ENCODE data around the gene TBXA2R.
"Not testable (repeated sequence)": the region's sequence is repeated elsewhere in the genome, so short reads cannot be mapped to it uniquely, and the experiment has no call there.

Gene TBXA2R

DNA sequence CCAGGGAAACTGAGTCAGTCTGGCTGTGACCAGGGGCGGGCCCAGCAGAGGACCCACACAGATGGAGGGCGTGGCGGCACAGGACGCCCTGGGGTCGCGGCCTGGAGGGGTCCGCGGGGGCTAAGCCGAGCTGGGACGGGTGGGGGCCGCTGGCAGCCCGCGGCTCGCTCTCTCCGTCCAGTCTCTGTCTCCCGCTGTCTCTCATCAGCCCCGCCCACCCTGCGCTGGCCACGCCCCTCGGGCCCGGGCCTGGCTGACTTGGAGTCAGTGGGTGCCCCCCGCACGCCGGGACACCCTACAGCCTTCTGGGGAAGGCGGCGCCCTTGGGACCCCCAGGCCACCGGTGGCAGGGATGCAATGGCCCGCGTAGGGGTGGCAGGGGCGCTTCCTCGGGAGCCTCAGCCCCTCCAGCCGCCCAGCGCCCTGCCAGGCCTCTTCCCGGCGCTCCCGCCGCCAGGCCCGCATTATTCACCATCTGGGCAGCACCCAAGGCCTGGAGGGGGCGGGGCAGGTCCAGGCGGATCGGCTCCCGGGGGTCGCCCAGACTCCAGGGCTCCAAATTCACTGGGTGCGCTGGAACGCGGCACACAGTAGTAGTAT, at the start of gene TBXA2R:
TSS of gene TBXA2R (minus strand) at position 186 of the 600 bp plus-strand sequence. CDS start 6,241 bp downstream, outside the sequence.
- peak; percentile 58 for DNase-seq

DNA sequence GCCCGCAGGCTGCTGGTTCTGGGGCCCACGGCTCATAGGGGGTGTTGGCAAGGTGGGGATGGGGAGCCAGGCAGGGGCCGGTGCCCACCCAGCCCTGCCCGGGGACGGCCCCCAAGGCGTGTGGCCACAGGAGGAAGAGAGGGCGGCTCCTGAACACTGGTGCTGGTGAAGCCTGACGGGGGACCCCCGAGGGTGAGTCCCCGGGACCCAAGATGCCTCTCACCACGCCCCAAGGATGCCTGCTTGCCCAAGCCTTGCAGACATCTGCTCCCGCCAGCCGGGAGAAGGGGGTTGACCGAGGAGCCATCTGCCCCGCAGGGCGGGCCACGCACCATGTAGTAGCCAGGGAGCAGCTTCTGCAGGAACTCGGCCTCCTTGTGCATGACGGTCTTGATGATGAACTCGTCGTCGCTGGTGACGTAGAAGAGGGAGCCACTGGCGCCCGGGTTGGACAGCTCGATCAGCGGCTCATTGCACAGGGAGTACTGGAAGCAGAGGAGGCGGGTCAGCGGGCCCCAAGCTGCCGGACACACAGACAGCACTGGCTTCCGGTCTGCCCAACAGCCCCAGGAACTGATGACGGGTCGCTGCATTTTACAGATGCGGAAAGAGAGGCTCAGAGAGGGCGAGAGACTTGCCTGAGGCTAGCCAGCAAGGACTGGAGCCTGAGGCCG, 49.5 kb upstream of the TBXA2R start:
- DNase-seq, result no peak

DNA sequence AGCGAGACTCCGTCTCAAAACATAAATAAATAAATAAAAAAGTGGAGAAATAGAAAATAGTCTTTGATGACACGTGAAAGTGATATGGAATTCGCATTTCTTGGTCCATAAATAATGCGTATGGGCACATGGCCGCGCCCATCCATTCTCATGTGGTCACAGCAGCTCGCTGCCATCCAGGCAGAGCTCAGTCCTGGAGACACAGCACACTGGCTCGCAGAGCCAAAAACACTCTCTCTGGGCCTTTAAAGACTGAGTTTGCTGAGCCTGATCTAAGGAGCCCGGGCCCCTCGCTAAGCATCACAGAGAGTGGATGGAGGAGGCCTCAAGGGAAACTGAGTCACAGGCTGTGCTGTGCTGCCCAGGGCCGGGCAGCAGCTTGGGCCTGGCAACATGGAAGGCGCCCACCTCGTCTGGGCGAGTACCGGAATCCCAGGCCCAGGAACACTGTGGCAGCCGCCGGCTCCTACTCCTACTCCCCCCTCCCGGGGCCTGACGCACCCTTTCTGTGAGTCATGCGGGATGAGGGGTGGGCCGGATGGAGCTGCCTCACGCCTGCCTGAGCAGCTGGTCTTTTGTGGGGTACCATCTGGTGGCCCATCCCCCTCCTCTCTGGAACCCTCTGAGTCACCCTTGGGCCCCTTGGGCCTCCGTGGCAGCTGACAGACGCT, 48.9 kb upstream of the TBXA2R start:
- no peak for DNase-seq

DNA sequence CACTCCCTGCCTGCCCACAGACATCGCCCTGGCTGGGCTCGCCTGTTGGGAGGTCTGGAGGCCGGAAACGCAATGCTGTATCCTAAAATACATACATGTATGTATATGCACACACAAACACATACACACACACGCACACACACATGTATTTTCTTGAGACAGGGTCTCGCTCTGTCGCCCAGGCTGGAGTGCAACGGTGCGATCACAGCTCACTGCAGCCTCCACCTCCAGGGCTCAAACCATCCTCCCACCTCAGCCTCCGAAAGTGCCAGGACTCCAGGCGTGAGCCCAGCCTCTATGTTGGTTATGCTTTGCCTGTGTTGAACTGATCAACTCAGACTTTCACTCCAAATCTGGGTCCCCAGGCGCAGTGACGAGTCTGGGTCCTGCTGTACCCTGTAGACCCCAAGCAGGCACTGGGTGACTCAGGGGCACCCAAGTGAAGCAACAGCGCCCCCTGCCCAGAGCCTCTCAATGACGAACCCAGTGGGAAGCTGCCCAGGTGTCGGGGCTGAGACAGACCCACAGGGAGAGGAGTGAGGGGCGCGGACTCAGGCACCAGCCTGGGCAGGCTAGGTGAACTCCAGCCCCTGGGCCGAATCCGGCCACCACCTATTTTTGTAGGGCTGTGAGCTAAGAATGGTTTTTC, 47.3 kb upstream of the TBXA2R start:
- DNase-seq, result no peak

DNA sequence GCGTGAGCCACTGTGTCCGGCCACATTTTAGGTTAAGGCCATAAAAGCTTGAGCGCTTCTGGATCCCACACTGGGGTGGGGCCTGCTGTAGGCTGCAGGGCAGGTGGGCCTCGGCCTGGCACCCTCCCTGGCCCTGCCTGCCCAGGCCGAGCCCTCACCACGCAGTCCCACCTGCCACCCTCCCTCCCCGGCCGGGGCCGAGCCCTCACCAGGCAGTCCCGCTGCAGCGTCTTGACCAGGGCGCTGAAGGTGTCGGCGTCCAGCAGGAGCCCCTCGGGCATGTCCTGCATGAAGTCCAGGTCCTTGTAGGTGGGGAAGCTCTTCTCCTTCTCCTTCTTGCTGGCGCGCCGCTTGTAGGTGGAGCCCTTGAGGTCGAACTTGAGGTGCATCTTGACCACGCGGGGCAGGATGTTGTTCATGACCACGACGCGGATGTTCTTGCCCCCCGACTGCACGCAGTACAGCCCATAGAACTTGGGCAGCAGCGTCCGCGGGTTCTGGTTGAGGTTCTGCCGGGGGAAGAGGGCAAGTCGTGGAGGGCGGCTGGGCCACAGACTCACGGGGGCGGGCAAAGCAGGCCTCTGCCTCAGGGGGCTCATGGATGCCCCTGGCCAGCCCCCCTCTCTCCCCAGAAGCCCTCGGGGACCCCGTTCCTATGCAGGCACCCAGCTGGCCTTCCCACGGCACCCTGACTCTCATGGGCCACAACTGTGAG, 46.6 kb upstream of the TBXA2R start:
- DNase-seq, result no peak

DNA sequence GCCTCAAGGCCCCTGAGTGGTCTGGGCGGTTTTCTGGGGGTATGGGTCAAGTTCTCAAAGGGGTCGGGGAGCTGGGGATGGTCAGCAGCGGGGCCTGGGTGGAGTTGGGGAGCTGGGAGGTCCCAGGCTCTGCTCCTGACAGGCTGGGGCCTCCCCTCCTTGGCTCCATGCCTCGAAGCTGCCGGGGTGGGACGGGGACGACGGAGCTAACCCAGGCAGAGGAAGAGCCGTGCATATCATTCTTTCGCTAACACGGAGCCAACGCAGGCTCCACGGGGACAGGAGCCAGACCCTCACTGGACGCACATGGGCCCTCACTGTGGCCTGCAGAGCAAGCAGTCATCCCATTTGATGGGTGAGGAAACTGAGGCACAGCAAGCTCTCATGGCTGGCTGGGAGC, 45.7 kb upstream of the TBXA2R start:
- DNase-seq, result no peak

DNA sequence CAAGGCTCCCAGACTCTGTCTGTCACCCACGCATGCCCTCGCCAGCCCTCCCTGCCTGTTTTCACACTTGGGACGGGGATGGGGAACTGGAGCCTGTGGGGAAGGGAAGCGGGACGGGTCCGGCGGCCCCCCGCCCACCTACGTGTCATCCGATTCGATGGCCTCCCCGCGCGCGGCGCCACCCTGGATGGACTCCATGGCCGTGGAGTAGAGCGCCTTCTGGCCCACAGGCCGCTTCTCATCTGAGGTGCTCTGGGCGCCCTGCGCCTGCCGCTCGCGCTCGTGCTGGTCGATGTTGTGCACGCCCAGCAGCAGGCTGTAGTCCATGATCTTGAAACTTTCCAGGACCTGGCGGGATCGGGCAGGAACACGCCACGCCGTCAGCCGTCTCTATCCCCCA, 45.0 kb upstream of the TBXA2R start:
- no peak for DNase-seq

DNA sequence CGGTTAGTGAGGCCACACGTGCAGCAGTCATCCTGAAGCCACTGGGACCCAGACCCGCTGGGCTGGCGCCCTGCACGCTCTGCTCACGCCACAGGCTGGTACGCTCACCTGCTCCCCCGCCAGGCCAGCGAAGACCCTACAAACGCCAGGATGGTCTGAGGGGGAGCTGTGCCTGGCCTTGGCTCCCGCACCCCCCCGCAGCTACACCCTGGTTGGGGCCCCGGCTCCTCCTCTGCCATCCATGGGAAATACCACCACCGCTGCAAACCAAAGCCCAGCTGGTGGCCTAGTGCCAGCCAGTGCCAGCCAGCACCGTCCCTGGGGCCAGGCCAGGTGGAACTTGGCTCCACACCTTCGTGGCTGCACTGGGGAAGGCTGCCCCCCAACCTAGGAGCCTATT, 43.2 kb upstream of the TBXA2R start:
- DNase-seq, result no peak

DNA sequence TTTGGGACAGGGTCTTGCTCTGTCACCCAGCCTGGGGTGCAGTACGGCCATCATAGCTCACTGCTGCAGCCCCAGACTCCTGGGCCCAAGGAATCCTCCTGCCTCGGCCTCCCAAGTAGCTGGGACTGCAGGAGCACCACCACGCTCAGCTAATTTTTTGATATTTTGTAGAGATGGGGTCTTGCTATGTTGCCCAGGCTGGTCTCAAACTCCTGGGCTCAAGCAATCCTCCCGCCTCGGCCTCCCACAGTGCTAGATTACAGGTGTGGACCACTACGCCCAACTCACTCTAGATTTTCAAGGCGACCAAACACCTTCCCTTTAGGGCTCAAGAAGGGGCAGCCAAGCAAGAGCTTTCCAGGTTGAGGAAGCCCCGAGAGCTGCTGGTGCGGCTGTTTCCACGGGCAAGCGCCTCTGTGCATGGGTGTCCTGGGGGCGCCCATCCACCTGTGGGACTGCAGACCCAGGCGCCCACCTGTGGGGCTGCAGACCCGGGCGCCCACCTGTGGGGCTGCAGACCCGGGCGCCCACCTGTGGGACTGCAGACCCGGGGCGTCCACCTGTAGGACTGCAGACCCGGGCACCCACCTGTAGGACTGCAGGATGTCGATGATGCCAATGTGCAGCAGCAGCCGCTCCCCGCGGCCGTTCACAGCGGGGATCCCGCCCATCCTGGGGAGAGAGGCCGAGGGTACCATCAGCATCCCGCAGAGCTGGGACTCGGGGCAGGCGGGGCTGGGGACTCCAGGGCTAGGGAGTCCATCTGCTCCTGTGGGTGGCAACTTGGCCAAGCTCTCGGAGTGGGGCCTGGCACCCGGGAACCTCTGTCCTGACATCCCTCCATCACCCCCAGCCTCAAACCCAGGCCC, 41.6 kb upstream of the TBXA2R start:
- DNase-seq, result no peak

DNA sequence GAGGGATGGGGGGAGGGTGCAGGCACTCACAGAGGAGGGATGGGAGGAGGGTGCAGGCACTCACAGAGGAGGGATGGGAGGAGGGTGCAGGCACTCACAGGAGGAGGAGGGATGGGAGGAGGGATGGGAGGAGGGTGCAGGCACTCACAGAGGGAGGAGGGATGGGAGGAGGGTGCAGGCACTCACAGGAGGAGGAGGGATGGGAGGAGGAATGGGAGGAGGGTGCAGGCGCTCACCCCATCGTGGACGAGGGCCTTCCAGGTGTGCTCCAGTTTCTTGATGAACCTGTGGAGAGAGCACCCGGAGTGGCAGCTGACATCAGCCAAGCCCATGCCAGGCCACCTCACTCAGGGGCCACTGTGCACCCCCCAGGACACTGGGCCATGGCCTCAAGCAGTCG, 40.4 kb upstream of the TBXA2R start:
- DNase-seq, result not testable (repeated sequence)

DNA sequence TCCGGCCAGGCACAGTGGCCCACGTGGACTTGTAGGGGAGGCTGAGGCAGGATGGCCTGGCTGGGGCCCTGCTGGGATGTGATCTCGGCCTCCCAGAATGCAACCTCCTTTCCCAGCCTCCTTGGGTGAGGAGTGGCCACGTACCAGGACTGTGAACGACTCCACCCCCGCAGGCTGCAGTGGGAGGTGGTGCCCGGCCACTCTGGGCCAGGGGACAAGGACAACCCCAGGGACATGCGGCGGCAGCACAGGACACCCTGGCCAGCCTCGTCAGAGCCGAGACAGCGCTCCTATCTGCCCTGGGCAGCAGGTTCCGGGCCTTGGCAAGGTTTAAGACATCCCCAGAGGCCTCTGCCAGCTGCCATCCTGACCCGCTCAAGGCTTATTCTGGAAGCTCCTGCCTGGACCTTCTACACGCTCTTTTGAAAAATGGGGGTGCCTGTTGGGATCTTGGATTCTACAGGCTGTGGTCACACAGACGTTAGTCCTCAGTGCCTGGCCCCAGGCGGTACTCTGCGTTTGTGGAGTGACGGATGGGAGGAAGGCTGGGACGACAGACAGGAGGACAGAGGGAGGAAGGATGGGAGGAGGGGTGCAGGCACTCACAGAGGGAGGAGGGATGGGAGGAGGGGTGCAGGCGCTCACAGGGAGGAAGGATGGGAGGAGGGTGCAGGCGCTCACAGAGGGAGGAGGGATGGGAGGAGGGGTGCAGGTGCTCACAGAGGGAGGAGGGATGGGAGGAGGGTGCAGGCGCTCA, 39.8 kb upstream of the TBXA2R start:
- no peak for DNase-seq

DNA sequence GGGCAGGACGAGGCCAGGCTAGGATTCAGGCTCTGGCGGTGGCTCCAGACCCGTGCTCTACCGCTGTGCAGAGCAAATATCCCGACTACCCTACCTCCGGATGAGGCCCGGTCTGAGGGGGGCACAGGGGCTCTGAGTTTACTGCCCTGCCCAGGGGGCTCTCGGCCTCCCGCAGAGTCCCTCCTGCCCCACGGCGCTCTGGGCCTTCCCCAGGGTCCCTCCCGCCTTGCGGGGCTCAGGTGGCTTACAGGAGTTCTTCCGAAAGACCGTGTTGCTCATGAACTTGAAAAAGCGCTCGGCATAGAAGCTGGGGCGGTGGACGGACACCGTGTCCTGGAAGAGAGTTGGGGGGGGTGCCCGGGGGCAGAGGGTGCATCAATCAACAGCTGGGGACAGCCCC, 39.1 kb upstream of the TBXA2R start:
- no peak for DNase-seq

DNA sequence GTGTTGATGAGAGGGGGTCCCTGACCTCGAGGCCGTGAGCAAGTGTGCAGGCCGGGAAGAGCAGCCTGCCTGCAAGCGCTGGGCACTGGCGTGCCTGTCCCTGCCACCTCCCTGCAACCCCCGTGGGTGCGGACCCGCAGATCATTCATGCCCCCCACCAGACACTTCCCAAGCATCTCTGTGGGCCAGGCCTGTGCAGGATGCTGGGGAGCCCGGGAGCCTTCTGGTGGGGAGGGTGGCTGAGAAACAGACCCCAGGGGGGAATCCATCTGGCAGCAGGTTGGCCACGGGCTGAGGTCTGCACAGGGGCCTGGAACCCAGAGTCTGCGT, 38.4 kb upstream of the TBXA2R start:
- no peak for DNase-seq

DNA sequence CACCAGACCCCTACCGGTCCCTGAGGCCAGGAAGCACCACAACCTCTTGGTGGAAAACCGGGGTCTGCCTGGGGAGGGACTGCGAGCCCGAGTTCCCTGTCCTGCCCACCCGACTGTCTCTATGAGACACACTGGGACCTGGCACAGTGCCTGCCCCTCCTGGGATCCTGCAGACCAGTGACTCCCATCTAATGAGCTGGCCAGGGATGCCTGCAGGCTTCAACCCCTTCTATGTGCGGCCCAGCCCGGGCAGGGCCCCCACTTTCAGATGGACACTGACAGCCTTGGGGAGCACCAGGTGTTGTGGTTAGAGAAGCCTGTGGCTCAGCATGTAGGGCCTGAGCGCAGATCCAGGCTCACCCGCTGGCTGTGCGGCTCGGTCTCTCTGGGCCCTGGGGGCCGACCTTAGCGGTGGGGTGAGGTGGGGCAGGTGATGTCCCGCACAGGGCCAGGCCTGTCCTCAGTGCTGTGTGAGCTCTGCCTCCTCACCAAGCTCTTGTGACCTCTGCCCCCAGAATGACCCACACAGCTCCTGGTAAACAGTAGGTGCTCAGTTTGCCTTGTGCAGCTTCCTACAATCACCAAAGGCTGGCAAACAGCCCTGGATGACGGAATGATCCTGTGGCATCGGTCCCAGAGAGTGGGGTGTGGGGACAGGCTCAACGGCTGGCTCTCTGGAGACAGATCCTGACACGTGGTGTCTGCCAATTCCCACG, 37.8 kb upstream of the TBXA2R start:
- DNase-seq, result no peak

DNA sequence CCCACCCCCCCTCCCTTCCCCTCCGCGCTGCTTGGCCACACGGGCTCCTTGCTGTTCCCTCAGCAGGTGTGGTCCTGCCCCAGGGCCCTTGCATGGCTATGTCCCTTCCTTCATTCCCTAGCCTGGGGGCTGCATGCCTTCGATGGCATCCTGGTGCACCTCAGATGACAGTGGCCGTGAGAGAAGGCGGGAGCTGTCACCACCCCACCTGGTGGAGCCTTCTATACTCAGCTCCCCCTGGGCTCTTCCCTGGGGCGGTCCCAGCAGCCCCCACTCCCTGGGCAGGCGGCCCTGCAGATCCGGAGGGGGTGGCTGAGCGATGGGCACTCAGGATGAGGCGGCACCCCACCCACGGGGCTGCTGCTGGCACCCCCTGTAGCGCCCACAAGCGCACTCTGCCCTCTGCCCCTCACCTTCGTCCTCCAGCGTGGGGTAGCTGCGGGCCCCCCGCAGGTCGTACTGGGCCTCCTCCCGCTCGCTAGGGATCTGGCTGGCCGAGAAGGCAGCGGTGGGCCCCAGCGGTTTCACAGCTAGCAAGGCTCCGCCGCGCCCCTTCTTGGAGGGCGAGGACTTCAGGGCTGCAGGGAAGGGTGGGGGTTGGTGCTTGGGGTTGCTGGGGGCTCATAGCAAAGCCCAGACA, 37.1 kb upstream of the TBXA2R start:
- no peak for DNase-seq

DNA sequence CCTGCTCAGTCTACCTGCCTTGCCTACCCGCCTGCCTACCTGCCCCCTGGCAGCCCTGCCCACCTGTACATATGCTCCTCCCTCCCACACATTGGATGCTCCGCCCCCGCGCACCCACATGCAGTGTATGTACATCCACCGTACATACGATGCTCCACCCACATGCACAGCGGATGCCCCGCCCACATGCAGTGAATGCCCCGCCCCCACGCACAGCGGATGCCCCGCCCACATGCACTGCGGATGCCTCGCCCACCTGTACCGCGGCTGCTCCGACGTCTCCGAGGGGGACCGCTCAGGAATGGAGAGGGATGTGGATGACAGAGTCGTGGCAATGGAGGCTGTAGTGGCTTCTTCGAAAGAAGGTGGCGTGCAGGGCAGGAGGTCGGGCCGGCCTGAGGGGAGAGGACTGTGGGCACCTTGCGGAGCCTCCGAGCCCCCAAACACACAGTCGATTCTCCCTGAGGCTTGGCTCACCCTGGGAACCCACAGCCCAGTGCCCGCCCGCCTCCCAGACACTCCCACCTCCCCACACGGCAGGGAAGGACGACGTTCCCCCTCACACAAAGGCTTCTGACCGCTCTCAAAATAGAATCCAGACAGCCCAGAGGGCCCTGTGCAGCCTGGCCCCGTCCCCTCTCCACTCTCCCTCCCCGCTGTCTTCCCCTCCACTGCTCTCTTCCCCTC, 36.5 kb upstream of the TBXA2R start:
- no peak for DNase-seq

DNA sequence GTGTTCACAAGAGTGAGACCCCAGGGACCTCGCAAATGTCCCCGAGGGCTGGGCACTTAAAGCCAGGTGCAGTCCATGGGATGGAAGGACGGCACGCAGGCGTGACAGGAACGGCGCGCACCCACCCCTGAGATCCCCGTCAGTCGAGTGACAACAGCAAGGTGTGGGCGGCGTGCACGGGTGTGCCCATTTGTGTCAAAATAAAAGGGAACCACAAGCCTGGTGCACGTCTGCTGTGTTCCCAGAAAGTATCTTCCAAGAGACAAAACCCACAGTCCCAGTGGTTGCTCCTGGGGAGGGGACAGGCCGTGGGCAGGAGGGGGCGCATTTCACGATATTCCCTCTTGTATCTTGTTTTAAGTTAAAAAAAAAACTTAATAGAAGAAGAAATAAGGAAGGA, 35.6 kb upstream of the TBXA2R start:
- no peak for DNase-seq

DNA sequence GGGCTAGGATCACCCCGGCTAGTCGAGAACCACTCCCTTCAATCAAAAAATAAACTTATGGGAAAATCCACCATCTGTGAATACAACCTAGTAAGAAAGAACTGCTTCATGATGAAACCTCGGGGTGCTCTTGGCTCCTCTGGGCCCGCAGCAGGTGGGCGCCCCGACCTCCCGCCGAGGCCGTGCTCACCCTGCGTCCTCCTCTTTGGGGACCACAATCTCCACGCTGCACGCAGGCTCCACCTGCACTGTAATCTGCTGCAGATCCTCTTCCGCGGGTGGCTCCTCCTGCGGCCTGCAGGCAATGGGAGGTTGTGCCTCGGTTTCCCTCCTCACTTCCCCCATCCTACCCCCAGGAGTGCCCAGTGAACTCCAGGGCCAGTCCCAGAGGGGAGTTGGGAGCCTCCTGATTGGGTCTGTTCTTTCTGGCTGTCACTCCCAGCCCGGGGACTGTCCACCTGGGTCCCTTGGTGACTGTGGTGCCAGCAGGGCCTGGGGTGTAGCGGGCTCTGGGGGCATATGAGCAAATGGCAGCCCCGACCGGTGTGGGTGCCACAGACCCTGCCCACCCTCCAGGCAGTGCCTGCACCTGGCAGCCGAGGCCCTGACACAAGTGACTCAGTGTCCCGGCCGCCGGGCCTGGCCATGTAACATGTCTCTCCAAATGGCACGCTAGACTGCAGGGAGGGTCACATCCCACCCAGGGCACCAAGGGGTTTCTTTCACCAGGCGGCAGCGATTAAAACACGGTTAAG, 35.0 kb upstream of the TBXA2R start:
- no peak for DNase-seq

DNA sequence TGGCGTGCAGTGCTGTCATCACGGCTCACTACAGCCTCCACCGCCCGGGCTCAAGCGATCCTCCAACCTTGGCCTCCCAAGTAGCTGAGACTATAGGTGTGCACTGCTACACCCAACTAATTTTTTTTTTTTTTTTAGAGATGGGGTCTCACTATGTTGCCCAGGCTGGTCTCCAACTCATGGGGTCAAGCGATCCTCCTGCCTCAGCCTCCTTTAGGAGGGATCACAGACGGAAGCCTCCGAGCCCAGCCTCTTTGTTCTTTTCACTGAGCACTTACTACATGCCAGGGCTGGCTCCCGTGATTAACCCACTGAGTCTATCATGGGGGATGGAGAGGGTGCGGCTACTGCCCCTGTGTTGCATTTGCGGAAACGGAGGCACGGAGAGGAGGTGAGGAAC, 32.8 kb upstream of the TBXA2R start:
- no peak for DNase-seq
